ENCODE data around the gene MPG.

Gene MPG

GRCh38 chr16:50769-51591 lies 27.0 kb upstream of the MPG start:
- H3K27me3 ChIP-seq = no peaks in the 10 kb centered on the region

DNA sequence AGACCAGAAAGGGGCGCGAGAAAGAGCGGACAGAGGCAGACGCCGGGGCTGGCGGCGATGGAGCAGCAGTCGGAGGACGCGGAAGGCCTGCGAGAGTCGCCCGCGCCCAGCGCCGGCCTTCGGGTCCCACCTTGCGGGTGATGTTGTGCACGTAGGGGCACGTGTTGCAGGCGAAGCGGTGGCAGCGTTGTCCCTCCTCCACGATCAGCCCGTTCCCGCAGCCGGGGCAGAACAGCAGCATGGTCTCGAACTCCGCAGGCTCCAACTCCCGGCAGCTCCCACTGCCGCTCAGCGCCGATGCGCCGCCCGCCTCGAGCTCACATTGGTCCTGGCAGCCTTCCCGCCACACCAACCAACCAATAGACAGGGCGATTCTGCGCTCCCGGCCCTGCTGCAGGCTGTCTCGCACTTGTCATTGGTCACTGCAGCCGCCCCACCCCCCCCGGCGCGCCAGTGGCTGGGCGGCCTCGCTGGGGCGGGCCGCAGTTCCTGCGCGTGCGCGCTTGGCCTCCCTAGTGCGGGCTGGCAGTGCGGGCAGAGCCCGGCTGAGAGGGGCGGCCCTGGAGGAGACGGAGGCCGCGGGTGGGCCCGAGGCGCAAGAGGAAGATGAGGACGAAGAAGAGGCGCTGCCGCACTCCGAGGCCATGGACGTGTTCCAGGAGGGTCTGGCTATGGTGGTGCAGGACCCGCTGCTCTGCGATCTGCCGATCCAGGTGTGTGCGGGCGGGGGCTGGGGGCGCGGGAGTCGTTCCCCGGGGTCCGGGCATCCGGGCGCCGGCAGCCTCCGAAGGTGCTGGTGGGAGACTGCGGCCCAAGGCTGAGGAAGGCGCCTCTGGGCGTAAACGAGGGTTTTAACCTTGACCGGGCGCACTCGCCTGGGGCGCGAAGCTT lies 24.4 kb upstream of the MPG start, which contains the start of the genes POLR3K and SNRNP25:
Gene POLR3K, minus strand, starts transcription at position 263 of the 891 bp plus-strand sequence. Its CDS starts 22 bp downstream, at position 241.
Gene SNRNP25, plus strand, starts transcription at position 483 of the 891 bp plus-strand sequence. Its CDS starts 189 bp downstream, at position 672.
- Histone ChIP-seq H3K36me3 (peaks cover 67% of the 10 kb centered on the region), H3K9ac (peak within 1 kb of the TSS; percentile 90), H4K20me1 (peaks cover 39% of the 10 kb centered on the region), H3K4me3 (peak within 1 kb of the TSS; percentile 84), H3K27ac (peak within 1 kb of the TSS; percentile 85), H3K27me3 (no peaks in the 10 kb centered on the region), H3K4me1 (peaks cover 42% of the 10 kb centered on the region), H3K9me3 (no peaks in the 10 kb centered on the region), H3K4me2 (peak within 1 kb of the TSS; percentile 94)
- TF ChIP-seq Cebpa-rat (IDR thresholded peaks at IDR 0.05) = no peak

More at GRCh38 chr16:50769-51591, 27.0 kb upstream of the MPG start:
- TF ChIP-seq Cebpa-rat (IDR thresholded peaks at IDR 0.05) = no peak
- Histone ChIP-seq H3K9me3 (no peaks in the 10 kb centered on the region), H3K4me1 (peaks cover 42% of the 10 kb centered on the region), H3K4me3 (0 out of 2 replicates have a peak overlapping the region, but pooled peaks have one; percentile 84), H3K9ac (no peak overlapping the region), H3K4me2 (peak overlapping the region; percentile 81), H3K36me3 (peaks cover 65% of the 10 kb centered on the region), H3K27ac (no peak overlapping the region), H4K20me1 (peaks cover 43% of the 10 kb centered on the region)

GRCh38 chr16:54237-54581 lies 23.8 kb upstream of the MPG start:
- H3K27ac ChIP-seq = peak overlapping the region; percentile 71
- TF ChIP-seq Cebpa-rat (IDR thresholded peaks at IDR 0.05) = no peak
- H4K20me1 ChIP-seq = peaks cover 36% of the 10 kb centered on the region
- peak overlapping the region; percentile 86 for H3K9ac ChIP-seq
- peaks cover 42% of the 10 kb centered on the region for H3K4me1 ChIP-seq
- no peaks in the 10 kb centered on the region for H3K27me3 ChIP-seq
- peak overlapping the region; percentile 94 for H3K4me2 ChIP-seq
- no peaks in the 10 kb centered on the region for H3K9me3 ChIP-seq
- H3K36me3 ChIP-seq = peaks cover 67% of the 10 kb centered on the region
- peak overlapping the region; percentile 84 for H3K4me3 ChIP-seq

DNA sequence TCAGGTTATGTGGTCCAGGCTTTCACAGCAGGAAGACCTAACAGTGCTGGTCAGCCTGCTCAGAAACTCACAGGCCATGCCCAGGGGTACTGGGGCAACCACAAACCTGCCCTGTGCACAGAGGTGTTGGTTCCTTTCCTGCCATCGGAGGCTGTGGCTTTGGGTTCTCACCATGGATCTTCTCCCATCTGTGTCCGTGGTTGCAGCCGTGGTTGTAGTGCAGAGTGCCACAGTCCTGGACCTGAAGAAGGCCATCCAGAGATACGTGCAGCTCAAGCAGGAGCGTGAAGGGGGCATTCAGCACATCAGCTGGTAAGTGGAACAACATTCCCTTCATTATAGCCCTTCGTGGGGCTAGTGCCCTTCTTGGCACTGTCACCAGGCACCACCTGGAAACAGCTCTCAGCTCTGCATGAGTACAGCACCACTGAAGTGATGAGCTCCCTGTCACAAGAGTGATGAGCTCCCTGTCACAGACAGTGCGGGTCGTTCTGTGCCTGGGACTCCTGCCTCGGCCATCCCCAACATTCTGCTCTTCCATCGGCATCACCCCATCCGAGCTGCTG lies 22.4 kb upstream of the MPG start:
- peaks cover 53% of the 10 kb centered on the region for H3K36me3 ChIP-seq
- no peak for TF ChIP-seq Cebpa-rat (IDR thresholded peaks at IDR 0.05)
- H3K4me1 ChIP-seq = peaks cover 39% of the 10 kb centered on the region
- no peak overlapping the region for H3K4me3 ChIP-seq
- no peaks in the 10 kb centered on the region for H3K27me3 ChIP-seq
- H3K9ac ChIP-seq = no peak overlapping the region
- no peak overlapping the region for H3K4me2 ChIP-seq
- no peaks in the 10 kb centered on the region for H3K9me3 ChIP-seq
- H3K27ac ChIP-seq = no peak overlapping the region
- peaks cover 26% of the 10 kb centered on the region for H4K20me1 ChIP-seq

DNA sequence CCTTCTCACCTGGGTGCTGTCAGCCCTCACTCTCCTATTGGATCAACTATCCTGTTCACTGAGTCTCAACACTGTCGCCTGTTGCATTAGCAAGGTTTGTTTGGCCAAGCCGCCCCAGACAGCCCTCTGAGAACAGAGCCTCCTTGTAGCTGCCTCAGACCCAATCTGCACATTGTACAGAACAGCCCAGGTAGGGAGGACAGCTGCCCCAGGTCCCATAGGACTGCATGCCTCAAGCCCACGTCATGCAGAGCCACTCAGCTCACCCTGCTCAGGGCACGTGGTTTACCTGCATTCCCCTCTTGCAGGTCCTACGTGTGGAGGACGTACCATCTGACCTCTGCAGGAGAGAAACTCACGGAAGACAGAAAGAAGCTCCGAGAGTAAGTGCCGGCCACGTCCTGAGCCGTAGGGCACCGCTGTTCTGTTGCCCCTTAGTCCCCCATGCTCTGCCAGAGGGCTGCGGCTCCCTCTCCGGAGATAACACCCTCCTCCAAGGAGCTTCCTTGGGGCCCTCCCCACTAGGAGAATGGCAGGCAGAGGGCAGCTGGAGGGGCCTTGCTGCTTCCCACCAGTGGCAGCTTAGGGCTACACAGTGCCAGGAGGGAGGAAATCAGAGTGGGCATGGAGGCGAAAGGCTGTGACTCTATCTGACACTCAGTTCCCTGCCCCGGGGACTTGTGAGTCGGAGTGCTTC lies 21.6 kb upstream of the MPG start:
- no peak overlapping the region for H3K27ac ChIP-seq
- no peak overlapping the region for H3K9ac ChIP-seq
- H3K4me3 ChIP-seq = no peak overlapping the region
- TF ChIP-seq Cebpa-rat (IDR thresholded peaks at IDR 0.05) = no peak
- H3K4me2 ChIP-seq = no peak overlapping the region
- peaks cover 32% of the 10 kb centered on the region for H3K4me1 ChIP-seq
- H3K36me3 ChIP-seq = peaks cover 46% of the 10 kb centered on the region
- H3K27me3 ChIP-seq = no peaks in the 10 kb centered on the region
- H4K20me1 ChIP-seq = peaks cover 19% of the 10 kb centered on the region
- H3K9me3 ChIP-seq = no peaks in the 10 kb centered on the region

GRCh38 chr16:57711-58110 lies 20.3 kb upstream of the MPG start:
- H3K4me2 ChIP-seq = no peak overlapping the region
- H3K9me3 ChIP-seq = no peaks in the 10 kb centered on the region
- no peak overlapping the region for H3K4me3 ChIP-seq
- H3K9ac ChIP-seq = no peak overlapping the region
- no peaks in the 10 kb centered on the region for H3K27me3 ChIP-seq
- H4K20me1 ChIP-seq = peaks cover 5% of the 10 kb centered on the region; the same call in 1 of the 2 replicates
- no peak for TF ChIP-seq Cebpa-rat (IDR thresholded peaks at IDR 0.05)
- H3K4me1 ChIP-seq = peaks cover 19% of the 10 kb centered on the region
- peaks cover 44% of the 10 kb centered on the region for H3K36me3 ChIP-seq
- H3K27ac ChIP-seq = no peak overlapping the region

GRCh38 chr16:58491-59439 lies 19.3 kb upstream of the MPG start:
- no peak overlapping the region for H3K4me2 ChIP-seq
- H3K4me3 ChIP-seq = no peak overlapping the region
- TF ChIP-seq Cebpa-rat (IDR thresholded peaks at IDR 0.05) = no peak
- H4K20me1 ChIP-seq = no peaks in the 10 kb centered on the region; the same call in 1 of the 2 replicates
- H3K9ac ChIP-seq = no peak overlapping the region
- no peaks in the 10 kb centered on the region for H3K27me3 ChIP-seq
- no peak overlapping the region for H3K27ac ChIP-seq
- H3K4me1 ChIP-seq = peaks cover 21% of the 10 kb centered on the region
- peaks cover 44% of the 10 kb centered on the region for H3K36me3 ChIP-seq
- H3K9me3 ChIP-seq = no peaks in the 10 kb centered on the region

GRCh38 chr16:59440-60059 lies 18.5 kb upstream of the MPG start:
- Histone ChIP-seq H4K20me1 (no peaks in the 10 kb centered on the region), H3K27ac (no peak overlapping the region), H3K9ac (no peak overlapping the region), H3K27me3 (no peaks in the 10 kb centered on the region), H3K9me3 (no peaks in the 10 kb centered on the region), H3K4me1 (peaks cover 21% of the 10 kb centered on the region), H3K4me3 (no peak overlapping the region), H3K36me3 (peaks cover 44% of the 10 kb centered on the region), H3K4me2 (no peak overlapping the region)
- no peak for TF ChIP-seq Cebpa-rat (IDR thresholded peaks at IDR 0.05)

Measured in BLaER1 (cell line).